Keratinocyte (primary cell): Measurements from ENCODE around the gene SARS1. TPM values are rescaled to one million over a fixed set of nuclear protein-coding genes. Genes with fewer than 3 reads are reported as not detected.

Experiments used
- DNase-seq: peaks from one replicate; pipeline ENCODE4 v3.0.0-alpha.2; 2011; ENCODE audit warnings: low read depth, missing footprints, low spot score
- FAIRE-seq: peaks from 2 replicates; lab custom pipeline; 2011; peaks lifted over from hg19 to GRCh38; lab: Jason Lieb, UNC
- H2AFZ ChIP-seq: 2 replicates; pipeline ENCODE4 v1.6.0; 2012; ENCODE audit warnings: low read length, control low read depth, inconsistent platforms; ENCODE audit not compliant: control insufficient read depth
- H3K27ac ChIP-seq: 2 replicates; pipeline ENCODE4 v1.5.1; 2011; ENCODE audit warnings: low read length; ENCODE audit not compliant: control insufficient read depth, insufficient read depth
- H3K27me3 ChIP-seq: 3 replicates; pipeline ENCODE4 v1.6.0; 2011; ENCODE audit warnings: low read length; ENCODE audit not compliant: control insufficient read depth, insufficient read depth; ENCODE audit errors: extremely low read depth
- H3K36me3 ChIP-seq, 2 experiments: 2 replicates in 1 of 2; 3 replicates in 1 of 2; pipeline ENCODE4 v1.5.1; 2011; ENCODE audit warnings: low read length in 2 of 2, mild to moderate bottlenecking in 1 of 2; ENCODE audit not compliant: control insufficient read depth in 2 of 2, insufficient read depth in 2 of 2; ENCODE audit errors: extremely low read depth in 1 of 2
- H3K4me1 ChIP-seq: 3 replicates; pipeline ENCODE4 v1.5.1; 2011; ENCODE audit warnings: low read length; ENCODE audit not compliant: control insufficient read depth, insufficient read depth; ENCODE audit errors: extremely low read depth
- H3K4me2 ChIP-seq: 3 replicates; pipeline ENCODE4 v1.6.0; 2011; ENCODE audit warnings: low read depth, low read length; ENCODE audit not compliant: control insufficient read depth, insufficient read depth; ENCODE audit errors: extremely low read depth
- H3K4me3 ChIP-seq, 3 experiments: fragments of 200-600 bp in 1 of 3; sonication (generic) in 1 of 3; 2 replicates in 2 of 3; 3 replicates in 1 of 3; pipeline ENCODE4 v1.5.1; 2011 to 2016; ENCODE audit warnings: low read length in 3 of 3, mild to moderate bottlenecking in 3 of 3, control low read depth in 2 of 3, inconsistent platforms in 1 of 3, low read depth in 1 of 3, mixed read lengths in 1 of 3, mixed run types in 1 of 3, moderate library complexity in 1 of 3; ENCODE audit not compliant: control insufficient read depth in 2 of 3, insufficient read depth in 2 of 3; ENCODE audit errors: extremely low read depth in 1 of 3
- H3K79me2 ChIP-seq: 2 replicates; pipeline ENCODE4 v1.6.0; 2012; ENCODE audit warnings: low read length; ENCODE audit not compliant: control insufficient read depth, insufficient read depth
- H3K9ac ChIP-seq: 3 replicates; pipeline ENCODE4 v1.6.0; 2011; ENCODE audit warnings: low read length; ENCODE audit not compliant: control insufficient read depth, insufficient read depth; ENCODE audit errors: extremely low read depth
- H3K9me1 ChIP-seq: 3 replicates; pipeline ENCODE4 v1.6.0; 2011; ENCODE audit warnings: low read length; ENCODE audit not compliant: control insufficient read depth, insufficient read depth; ENCODE audit errors: extremely low read depth
- H3K9me3 ChIP-seq: 2 replicates; pipeline ENCODE4 v1.5.1; 2012; ENCODE audit warnings: low read depth, low read length; ENCODE audit not compliant: control insufficient read depth
- H4K20me1 ChIP-seq: 3 replicates; pipeline ENCODE4 v1.6.0; 2011; ENCODE audit warnings: low read length; ENCODE audit not compliant: control insufficient read depth, insufficient read depth; ENCODE audit errors: extremely low read depth
- EZH2 ChIP-seq: IDR thresholded peaks from one replicate; pipeline ENCODE4 v1.6.1; 2012; ENCODE audit warnings: inconsistent platforms, mild to moderate bottlenecking, low read length, moderate library complexity
- dilution Hi-C: fragments of 300-500 bp; cut with MboI; formaldehyde crosslinking; loops from one replicate; pipeline ENCODE4 v1.7.0; 2020; ENCODE audit warnings: low sequenced_read_pairs; ENCODE audit not compliant: extremely low pct_ligation_motif_present
- polyA plus RNA-seq, 5 experiments: library from polyadenylated mRNA; depleted of rRNA in 3 of 5; stranded (reverse) in 3 of 5; stranded (forward) in 1 of 5; unstranded in 1 of 5; fragments of >200 nt; gene quantifications; 1 replicate in 1 of 5; 2 replicates in 3 of 5; 3 replicates in 1 of 5; pipeline versions ENCODE4 v1.2.1 to v1.2.3, GENCODE V29; 2011 to 2012; ENCODE audit warnings: missing spikeins in 2 of 5, low read depth in 1 of 5, low replicate concordance in 1 of 5
- TF ChIP-seq, protein P1 (sequence below), 3 experiments: IDR thresholded peaks in 1 of 3; conservative IDR thresholded peaks in 1 of 3; optimal IDR thresholded peaks in 1 of 3; 2 replicates in 2 of 3; 3 replicates in 1 of 3; pipeline versions ENCODE3 to v1.5.1; 2011; ENCODE audit warnings: low read length in 3 of 3, mild to moderate bottlenecking in 3 of 3, moderate library complexity in 2 of 3, control low read depth in 1 of 3, inconsistent platforms in 1 of 3; ENCODE audit not compliant: insufficient read depth in 2 of 3; ENCODE audit errors: extremely low read depth in 1 of 3

The SARS1 gene
- polyA plus RNA-seq, 1 donor (not counting 4 experiments of a cell fraction or from before 2014, with no cell fraction given) = 203 TPM

DNA sequence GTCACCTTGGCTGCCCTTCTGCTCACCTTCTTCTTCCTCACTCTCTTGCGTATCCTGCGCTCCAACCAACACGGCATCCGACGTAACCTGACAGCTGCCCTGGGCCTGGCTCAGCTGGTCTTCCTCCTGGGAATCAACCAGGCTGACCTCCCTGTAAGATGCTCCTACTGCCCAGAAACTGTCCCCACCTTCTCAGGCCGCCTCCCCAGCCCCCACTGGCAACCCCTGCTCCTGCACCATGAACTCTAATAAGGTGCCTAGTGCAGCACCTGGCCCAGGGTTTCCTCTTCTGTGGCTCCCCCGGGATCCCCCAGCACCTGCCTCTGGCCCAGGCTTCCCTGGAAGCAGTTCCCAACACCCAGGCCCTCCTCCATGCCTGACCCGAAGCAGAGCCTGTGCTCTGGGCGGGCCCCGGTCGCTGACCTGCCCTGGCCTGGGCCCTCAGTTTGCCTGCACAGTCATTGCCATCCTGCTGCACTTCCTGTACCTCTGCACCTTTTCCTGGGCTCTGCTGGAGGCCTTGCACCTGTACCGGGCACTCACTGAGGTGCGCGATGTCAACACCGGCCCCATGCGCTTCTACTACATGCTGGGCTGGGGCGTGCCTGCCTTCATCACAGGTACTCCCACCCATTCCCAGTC, 56.4 kb downstream of the SARS1 start:
- H3K4me1 ChIP-seq = peaks cover 30% of the 10 kb centered on the region
- dilution Hi-C loops = no loop called here
- H4K20me1 ChIP-seq = no peaks in the 10 kb centered on the region
- H3K9me1 ChIP-seq = no peaks in the 10 kb centered on the region
- no peaks in the 10 kb centered on the region for H3K27me3 ChIP-seq
- no peaks in the 10 kb centered on the region for H3K79me2 ChIP-seq
- no peak for DNase-seq
- TF ChIP-seq EZH2 = no peak
- TF ChIP-seq, protein P1, sequence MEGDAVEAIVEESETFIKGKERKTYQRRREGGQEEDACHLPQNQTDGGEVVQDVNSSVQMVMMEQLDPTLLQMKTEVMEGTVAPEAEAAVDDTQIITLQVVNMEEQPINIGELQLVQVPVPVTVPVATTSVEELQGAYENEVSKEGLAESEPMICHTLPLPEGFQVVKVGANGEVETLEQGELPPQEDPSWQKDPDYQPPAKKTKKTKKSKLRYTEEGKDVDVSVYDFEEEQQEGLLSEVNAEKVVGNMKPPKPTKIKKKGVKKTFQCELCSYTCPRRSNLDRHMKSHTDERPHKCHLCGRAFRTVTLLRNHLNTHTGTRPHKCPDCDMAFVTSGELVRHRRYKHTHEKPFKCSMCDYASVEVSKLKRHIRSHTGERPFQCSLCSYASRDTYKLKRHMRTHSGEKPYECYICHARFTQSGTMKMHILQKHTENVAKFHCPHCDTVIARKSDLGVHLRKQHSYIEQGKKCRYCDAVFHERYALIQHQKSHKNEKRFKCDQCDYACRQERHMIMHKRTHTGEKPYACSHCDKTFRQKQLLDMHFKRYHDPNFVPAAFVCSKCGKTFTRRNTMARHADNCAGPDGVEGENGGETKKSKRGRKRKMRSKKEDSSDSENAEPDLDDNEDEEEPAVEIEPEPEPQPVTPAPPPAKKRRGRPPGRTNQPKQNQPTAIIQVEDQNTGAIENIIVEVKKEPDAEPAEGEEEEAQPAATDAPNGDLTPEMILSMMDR (optimal IDR thresholded peaks at IDR 0.05 in 1 of 3, IDR thresholded peaks at IDR 0.05 in 1 of 3, conservative IDR thresholded peaks at IDR 0.05 in 1 of 3; ENCODE audit: extremely low read depth in 1 of 3, insufficient read depth in 2 of 3, low read length in 3 of 3) = no peak
- peaks cover 2 to 9% of the 10 kb centered on the region in 2 experiments for H3K36me3 ChIP-seq
- FAIRE-seq = no peak
- H3K4me3 ChIP-seq = no peak overlapping the region
- no peak overlapping the region for H3K9ac ChIP-seq
- no peak overlapping the region for H3K4me2 ChIP-seq
- H2AFZ ChIP-seq = no peak overlapping the region
- H3K9me3 ChIP-seq = no peaks in the 10 kb centered on the region
- no peak overlapping the region for H3K27ac ChIP-seq

DNA sequence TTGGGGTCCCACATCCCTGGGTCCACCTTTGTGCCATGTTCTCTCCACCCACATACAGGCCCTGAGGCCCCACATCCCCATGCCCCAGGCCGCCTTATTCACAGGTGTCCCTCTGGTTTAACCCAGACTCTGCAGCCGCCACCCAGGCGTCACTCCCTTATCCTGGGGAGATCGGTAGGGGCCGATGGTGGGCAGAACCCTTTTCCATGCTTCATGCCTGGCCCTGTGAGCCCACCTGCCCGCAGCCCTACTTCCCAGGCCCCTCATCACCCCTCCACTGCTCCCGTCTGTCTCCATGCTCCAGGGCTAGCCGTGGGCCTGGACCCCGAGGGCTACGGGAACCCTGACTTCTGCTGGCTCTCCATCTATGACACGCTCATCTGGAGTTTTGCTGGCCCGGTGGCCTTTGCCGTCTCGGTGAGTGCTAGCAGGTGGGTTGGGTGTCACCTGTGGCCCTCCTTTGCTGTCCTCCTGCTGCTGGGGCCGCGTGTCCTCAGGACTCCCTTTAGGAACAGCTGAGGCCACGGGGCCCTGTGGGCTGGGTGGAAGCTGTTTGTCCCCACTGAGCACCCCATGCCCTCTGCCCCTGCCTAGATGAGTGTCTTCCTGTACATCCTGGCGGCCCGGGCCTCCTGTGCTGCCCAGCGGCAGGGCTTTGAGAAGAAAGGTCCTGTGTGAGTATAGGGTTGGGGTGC, 57.1 kb downstream of the SARS1 start:
- Histone ChIP-seq H2AFZ (no peak overlapping the region), H4K20me1 (no peaks in the 10 kb centered on the region), H3K79me2 (no peaks in the 10 kb centered on the region), H3K9me1 (no peaks in the 10 kb centered on the region), H3K9me3 (no peaks in the 10 kb centered on the region), H3K4me1 (peaks cover 36% of the 10 kb centered on the region), H3K36me3 (peaks cover 0 to 7% of the 10 kb centered on the region in 2 experiments), H3K9ac (no peak overlapping the region), H3K4me3 (no peak overlapping the region), H3K27me3 (no peaks in the 10 kb centered on the region), H3K27ac (no peak overlapping the region), H3K4me2 (no peak overlapping the region)
- no peak for DNase-seq
- TF ChIP-seq, protein P1 (optimal IDR thresholded peaks at IDR 0.05 in 1 of 3, IDR thresholded peaks at IDR 0.05 in 1 of 3, conservative IDR thresholded peaks at IDR 0.05 in 1 of 3; ENCODE audit: extremely low read depth in 1 of 3, insufficient read depth in 2 of 3, low read length in 3 of 3) = no peak
- no peak for TF ChIP-seq EZH2
- dilution Hi-C loops = no loop called here
- no peak for FAIRE-seq
